GM18526 (cell line): ENCODE data around the gene AFTPH.
A peak's percentile ranks its signal among the peaks of the same experiment; 100 is the strongest.

Source experiments
- POLR2A ChIP-seq: IDR thresholded peaks from 3 replicates; pipeline ENCODE4 v1.6.1; 2011; ENCODE audit not compliant: insufficient read length; ENCODE audit errors: extremely low read depth

AFTPH gene

GRCh38 chr2:64587561-64587960, 63.4 kb downstream of the AFTPH start:
- TF ChIP-seq POLR2A: no peak

GRCh38 chr2:64591188-64591587, 67.1 kb downstream of the AFTPH start:
- no peak for TF ChIP-seq POLR2A

- no peak for TF ChIP-seq POLR2A
These were observed 69.0 kb downstream of the AFTPH start for GRCh38 chr2:64593035-64593655.

DNA sequence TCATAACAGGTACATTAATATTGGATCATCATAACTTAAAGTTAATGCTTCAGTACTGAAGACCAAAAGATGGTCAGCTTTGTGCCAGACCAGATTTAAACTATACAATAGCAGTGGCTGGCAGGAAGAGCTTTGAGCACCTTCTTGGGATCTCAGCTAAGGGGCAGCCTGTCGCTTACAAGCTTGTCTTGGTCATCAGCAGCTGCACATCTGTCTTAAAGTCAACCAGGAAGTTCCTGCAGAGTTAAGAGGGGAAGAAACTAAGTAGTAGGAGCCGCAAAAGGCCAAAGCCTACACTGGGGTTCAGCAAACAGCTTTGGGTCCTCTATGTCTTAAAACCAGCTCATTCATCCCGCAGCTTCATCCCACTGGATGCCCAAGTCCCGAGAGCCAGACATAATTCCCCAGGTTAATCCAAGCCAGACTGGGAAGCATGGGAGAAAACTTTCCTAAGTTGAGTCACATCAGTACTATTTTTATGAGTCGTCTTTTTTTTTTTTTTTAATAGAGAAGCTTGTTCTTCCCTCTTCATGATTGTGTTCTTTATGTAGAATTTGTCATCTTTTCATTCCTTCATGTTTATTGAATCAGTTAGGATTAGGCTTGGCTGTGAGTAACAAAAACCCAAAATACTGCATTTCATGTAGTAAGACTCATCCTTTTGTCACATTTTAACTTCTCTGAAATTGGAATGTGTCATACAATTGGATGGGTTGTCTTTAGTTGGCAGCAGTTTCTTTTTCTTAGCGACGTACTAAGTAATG, 70.3 kb downstream of the AFTPH start:
- no peak for TF ChIP-seq POLR2A

DNA sequence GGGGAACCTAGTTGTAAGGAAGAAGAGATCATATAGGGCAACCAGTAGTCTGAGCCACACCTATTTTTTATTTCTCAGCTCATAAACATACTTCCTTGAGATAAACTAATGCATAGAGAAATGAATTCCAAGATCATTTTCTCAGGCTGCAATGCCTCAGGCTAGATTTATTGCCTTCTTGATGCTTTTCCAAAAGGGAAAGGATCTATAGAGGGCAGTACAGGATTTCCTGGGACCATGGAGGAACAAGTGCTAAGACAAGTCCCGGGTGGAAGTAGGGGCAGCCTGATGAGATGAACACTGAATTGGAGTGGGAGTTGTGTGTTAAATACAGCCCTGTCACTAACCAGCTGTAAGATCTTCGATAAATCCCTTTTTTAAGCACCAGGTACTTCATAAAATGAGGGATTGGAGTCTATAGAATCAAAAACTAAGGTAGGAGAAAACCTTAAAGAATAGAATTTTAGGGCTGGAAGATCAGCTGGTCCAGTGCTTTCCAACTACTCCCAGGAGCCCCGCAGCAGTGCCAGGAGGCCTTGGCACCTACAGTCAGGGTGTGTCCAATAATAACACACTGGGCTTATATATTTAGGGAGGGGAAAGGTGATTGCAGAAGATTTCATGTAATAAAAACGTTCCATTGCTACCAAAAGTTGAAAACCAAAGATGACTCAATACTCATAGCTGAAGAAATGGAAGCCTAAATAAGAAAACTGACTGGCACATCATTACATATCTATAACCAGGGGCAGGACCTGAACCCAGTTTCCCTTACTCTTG, 71.5 kb downstream of the AFTPH start:
- TF ChIP-seq POLR2A: no peak

GRCh38 chr2:64598226-64598625, 74.1 kb downstream of the AFTPH start:
- TF ChIP-seq POLR2A: no peak

GRCh38 chr2:64599469-64599868, 75.3 kb downstream of the AFTPH start:
- TF ChIP-seq POLR2A: no peak

- TF ChIP-seq POLR2A: no peak
These were observed 77.1 kb downstream of the AFTPH start for GRCh38 chr2:64601034-64601754.

- no peak for TF ChIP-seq POLR2A
These were observed 77.8 kb downstream of the AFTPH start for GRCh38 chr2:64601785-64602391.

GRCh38 chr2:64602436-64602835, 78.3 kb downstream of the AFTPH start:
- no peak for TF ChIP-seq POLR2A

GRCh38 chr2:64604155-64604554, 80.0 kb downstream of the AFTPH start:
- no peak for TF ChIP-seq POLR2A

GRCh38 chr2:64605026-64605471, 80.9 kb downstream of the AFTPH start:
- no peak for TF ChIP-seq POLR2A

GRCh38 chr2:64605991-64606478, 81.9 kb downstream of the AFTPH start:
- no peak for TF ChIP-seq POLR2A

DNA sequence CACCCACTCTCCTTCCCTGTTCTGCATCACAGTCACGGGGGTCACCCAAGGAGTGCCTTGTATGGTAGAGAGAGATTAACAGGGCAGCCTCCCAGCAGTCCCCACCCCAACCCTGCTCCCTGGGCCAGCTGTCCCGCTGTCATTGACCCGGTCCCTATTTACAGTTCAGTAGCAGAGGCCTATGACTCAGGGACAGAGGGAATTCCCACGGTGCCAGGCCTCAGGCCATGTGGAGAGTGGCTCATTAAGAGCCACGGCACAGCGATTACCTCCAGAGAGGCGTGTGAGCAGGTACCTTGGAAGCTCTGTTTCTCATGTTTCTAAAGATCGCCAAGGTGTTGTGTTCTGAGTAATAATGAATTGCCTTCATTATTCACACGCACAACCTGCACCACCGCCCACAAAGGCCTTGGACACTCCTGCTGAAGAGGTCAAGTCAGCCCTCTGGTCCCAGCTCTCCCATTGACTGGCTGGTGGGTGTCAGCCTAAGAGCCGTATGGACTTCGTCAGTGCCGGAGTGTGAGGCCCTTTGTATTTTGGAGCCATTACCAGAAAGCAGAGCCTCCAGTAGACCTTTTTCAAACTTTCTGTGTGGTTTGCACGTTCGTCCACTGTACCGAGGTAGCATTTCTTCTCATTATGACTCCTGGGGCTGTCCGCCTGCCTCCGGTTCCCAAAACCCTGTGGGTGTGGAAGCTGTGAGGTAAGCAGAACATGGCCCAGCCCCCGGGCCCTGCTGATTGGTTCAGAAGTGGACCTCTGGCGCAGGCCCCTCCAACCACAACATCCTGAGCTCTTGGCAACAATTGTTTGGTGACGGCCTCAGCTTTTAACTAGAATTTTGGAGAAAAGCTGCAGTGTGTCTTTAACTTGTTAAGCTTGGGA, 82.6 kb downstream of the AFTPH start:
- TF ChIP-seq POLR2A: peak; percentile 47
